HG03457 (cell line): ENCODE measurements around the gene ZNF506.
A peak's percentile ranks its signal among the peaks of the same experiment; 100 is the strongest.
"Not testable (repeated sequence)": the region's sequence is repeated elsewhere in the genome, so short reads cannot be mapped to it uniquely, and the experiment has no call there.

Source experiments
- ATAC-seq: cut with Tn5 transposase; IDR thresholded peaks from one replicate; pipeline ENCODE4 v1.9.1; 2021; ENCODE audit warnings: moderate number of reproducible peaks; ENCODE audit not compliant: unreplicated experiment

Gene ZNF506

DNA sequence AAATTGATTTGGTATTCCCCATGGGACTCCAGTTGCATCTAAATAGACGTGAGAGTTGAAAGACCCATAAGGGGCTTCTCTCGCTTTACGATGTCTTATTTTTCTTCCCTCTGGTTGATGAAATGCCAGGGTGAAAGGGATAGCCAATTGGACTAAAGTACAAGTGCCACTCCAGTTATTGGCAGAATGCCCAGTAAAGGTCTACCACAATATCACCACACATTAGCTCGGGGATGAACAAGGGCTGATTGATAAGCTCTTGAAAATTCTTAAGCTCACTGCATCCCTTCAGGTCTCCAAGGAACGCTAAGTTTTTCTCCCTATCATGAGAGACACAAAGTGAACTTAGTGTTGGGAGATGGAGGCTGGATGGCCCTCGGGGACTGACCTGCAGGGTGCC is 39.8 kb downstream of the ZNF506 start:
- not testable (repeated sequence) for ATAC-seq

DNA sequence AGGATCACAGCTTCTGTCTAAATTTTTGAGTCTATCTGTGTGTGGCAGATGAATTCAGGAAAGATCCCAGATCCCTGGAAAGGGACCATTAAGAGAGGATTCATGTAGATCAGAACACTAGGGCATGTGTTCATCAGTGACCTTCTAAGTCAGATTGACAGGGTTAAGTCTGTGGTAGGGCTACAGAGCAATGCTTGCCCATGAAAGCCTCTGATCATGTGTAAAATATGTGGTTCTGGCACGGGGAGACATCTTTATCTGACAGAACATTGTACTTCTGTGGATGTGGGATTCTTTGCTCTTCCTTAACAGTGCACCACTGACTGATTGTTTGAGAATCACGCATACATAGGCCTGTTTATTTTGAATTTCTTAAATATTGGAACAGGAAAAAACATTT is 42.9 kb downstream of the ZNF506 start:
- no peak for ATAC-seq

- no peak for ATAC-seq
Measured at GRCh38 chr19:19777692-19778091, 43.9 kb downstream of the ZNF506 start.

DNA sequence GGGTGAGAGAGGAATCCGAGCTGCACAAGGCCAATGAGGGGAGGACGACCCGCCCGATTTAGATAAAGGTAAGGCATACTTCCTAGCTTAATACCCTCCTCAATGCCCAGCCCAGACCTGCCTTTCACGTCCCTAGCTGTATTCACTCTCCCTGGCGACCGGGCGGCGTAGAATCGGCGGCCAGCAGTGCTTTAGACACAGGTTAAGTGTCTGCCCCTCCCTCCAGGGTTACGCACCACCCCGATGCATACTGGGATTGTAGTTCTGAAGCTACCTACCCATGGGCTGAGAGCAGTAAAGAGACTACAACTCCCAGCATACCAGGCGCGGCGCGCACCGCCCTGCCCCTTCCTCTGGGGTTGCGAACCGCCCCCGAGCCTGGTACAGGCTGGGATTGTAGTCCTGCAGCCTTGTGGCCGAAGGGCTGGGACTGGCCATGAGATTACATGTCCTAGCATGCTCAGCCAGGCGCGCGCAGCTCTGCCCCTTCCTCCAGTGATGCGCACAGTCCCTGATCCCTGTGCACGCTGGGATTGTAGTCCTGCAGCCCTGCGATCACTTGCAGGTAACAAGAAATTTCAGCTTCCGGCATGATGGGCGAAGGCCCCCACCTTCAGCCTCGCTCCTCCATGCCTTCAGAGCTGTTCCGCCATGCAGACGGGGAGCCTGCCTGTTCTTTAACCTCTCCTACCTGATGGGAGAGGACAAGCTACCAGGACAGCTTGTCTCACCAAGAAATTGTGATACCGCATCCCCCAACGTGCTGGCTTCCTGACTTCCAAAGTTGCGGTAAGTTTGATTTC is 45.1 kb downstream of the ZNF506 start:
- peak; percentile 98 for ATAC-seq

- ATAC-seq = peak; percentile 9
Measured at GRCh38 chr19:19775891-19776205, 45.7 kb downstream of the ZNF506 start.

- ATAC-seq = no peak
Measured at GRCh38 chr19:19774354-19775033, 47.1 kb downstream of the ZNF506 start.

- not testable (repeated sequence) for ATAC-seq
Measured at GRCh38 chr19:19771963-19772362, 49.6 kb downstream of the ZNF506 start.

DNA sequence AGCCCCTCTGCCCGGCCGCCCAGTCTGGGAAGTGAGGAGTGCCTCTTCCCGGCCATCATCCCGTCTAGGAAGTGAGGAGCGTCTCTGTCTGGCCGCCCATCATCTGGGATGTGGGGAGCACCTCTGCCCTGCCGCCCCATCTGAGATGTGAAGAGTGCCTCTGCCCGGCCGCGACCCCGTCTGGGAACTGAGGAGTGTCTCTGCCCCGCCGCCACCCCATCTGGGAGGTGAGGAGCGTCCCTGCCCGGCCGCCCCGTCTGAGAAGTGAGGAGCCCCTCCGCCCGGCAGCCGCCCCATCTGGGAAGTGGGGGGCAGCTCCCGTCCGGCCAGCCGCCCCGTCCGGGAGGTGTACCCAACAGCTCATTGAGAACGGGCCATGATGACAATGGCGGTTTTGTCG is 51.6 kb downstream of the ZNF506 start:
- ATAC-seq = not testable (repeated sequence)

GRCh38 chr19:19758164-19758563 is 63.4 kb downstream of the ZNF506 start:
- no peak for ATAC-seq

DNA sequence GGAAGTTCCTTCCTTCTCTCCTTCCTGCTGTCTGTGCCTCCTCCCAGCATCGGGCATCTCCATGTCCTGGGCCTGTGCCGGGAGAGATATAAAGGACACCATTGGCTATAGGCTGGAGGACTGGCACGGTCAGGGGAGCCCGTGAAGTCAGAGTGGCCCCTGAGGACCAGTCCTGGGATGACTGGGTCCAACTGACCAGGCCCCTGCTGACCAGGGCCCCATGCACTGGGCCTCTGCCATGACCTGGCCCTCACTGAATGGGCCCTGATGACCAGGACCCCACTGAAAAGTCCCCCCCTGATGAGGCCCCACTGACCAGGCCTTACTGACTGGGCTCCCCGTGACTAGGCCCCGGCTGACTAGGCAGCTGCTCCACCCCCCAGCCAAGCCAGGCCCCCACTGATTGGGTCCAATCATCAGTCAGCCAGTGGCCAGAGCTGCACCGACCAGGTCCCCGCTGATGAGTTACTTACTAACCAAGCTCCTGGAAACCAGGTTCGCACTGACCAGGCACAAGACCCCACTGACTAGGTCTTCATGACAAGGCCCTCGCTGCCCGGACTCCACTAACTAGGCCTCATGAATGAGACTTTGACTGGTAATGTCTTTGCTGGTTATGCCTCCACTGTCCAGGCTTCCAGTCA is 68.7 kb downstream of the ZNF506 start:
- no peak for ATAC-seq

DNA sequence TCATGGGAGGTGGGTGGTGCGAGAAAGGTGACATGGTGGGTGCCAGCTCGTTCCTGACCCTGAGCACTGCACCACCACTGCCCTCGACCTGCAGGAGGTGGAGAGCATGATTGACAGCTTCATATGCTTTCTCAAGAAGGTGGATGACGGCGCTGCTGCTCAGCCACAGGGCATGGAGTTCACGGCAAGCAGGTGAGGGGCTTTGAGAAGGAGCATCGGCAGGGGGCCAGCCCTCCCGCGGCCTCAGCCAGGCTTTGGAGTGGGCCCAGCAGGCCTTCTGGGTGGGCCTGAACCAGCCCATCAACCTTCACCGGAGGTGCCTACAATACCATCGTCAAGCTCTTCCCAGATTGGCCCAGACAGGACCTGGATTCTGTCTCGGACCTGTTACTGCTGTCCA is 69.7 kb downstream of the ZNF506 start:
- ATAC-seq = no peak

- no peak for ATAC-seq
Measured at GRCh38 chr19:19750842-19751790, 70.4 kb downstream of the ZNF506 start.

- no peak for ATAC-seq
Measured at GRCh38 chr19:19749908-19750841, 71.4 kb downstream of the ZNF506 start.

DNA sequence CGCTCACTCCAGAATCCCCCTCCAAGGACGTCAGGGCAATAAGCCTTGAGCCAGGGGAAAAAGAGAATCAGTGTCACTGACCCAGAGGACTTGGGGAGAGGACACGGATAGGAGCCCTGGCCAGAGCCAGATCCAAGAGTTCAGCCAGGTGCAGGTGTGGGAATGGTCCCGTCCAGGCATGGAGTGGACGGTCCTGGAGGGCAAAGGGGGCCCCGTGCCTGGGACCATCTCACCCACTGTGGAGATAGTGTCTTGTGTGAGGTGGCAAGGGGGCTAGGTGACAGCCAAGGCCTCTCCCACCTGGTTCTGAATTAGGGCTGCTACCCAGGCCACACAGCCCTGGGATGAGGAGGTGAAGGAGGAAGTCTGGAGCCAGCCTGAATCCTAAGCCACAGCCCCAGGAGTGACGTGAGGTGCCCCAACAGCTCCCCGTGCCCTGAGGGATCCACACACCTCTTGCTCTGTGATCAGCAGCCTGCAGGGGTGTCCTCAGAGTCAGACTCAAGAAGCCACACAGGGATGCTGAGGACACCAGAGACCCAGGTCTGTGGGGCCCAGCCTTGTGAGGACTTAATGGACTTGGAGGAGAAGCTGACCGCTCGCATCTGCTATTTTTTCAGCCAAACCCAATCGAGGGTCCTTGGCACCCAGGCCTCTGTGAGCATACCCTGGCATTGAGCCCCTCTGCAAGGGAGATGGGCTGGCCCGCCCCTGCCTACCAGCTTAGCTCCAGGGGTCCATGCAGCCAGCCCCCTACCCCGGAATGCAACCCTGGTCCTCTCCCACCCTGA is 72.2 kb downstream of the ZNF506 start:
- no peak for ATAC-seq

DNA sequence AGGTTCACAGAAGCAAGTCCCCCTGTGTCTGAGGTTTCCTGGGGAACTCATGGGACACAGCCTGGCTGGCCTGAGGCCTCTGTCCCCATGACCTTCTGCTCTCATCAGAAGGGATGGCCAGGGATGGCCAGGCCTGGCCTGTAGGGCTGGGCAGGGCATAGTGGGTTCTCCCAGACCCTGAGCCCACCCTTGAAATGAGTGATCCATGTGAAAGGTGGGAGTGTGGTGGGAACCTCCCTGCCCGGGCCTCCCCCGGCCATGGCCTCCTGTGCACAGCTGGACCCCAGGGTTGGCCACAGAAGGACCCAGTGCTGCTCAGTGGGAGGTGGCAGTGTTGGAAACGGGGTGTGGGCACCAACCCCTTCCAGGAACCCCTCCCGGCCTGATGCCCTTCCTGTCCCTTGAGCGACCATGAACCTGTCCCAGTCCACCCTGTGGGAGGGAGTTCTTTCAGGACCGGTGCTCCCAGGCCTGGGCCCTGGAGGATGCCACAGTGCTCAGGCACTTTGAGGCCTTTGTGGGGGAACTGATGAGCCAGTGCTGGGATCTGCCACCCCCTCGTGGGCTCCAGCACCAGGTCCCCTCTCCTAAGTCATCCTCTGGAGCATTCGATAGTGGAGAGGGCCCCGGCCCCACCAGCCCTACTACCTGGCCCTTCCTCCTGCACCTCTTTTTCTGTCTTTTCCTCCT is 73.2 kb downstream of the ZNF506 start:
- ATAC-seq = no peak

DNA sequence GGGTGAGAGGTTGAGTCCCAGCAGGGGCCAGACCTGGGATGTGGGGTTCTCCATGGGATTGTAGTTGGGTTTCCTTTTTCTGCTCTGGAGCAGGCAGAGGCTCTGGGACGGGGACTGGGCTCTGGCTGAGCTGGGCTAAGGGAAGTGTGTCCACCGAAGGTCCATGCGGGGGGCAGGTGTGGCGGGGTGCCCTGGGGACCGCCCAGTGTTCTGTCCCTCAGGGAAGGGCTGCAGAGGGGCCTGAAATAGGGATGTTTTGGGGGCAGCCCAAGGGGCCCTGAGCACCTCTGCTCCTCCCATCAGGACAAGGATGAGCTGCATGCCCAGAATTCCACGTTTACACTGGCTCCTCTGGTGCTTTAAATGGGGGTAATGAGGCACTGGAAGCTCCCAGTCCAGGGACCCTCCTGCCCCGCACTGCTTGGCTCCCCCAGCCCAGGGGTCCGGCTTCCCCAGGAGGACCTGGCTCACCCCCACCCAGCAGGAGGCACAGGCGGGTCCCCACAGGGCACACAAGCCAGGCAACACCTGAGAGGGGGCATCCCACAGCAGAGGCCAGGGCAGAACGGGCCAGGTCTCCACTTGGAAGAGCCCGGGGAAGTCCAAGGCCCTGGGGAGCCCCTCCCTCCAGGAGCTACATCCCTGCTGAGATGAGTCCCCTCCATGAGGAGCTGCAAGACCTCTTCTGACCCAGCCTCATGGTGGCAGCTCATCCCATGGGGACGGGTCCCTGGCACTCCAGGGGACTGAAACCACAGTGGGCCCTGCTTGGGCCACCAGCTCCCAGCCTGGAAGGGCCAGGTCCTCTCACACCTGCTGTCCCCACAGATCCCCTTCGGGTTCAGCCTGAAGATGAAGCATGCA is 74.0 kb downstream of the ZNF506 start:
- ATAC-seq = no peak
